PC-9 (cell line): ENCODE data around the gene ANKUB1. TPM values are rescaled to one million over a fixed set of nuclear protein-coding genes. Genes with fewer than 3 reads are reported as not detected.

Experiments used
- BruUV-seq: library from RNA; stranded (reverse); fragments of 400-500 nt; replicated peaks from 2 replicates; lab custom pipeline; 2021; lab: Mats Ljungman, UMichigan
- CTCF ChIA-PET: fragments of 300-600 bp; sonication (Branson Sonifier 250); formaldehyde crosslinking; loops from one replicate; lab custom pipeline; 2022; ENCODE audit warnings: antibody characterized with exemption; lab: Charles Lee
- POLR2A ChIA-PET: fragments of 300-600 bp; sonication (Branson Sonifier 250); formaldehyde crosslinking; loops from one replicate; lab custom pipeline; 2022; ENCODE audit warnings: antibody characterized with exemption; ENCODE audit not compliant: unreplicated experiment; lab: Charles Lee
- DNase-seq, 2 experiments: peaks; one replicate each; pipeline versions ENCODE4 v3.0.0 to v3.0.0-alpha.2; 2015 to 2022; ENCODE audit warnings: mixed read lengths in 1 of 2
- H2AFZ ChIP-seq: fragments of 200-600 bp; sonication (generic); 2 replicates; pipeline ENCODE4 v1.8.1; 2017; ENCODE audit warnings: antibody characterized with exemption
- H3F3A ChIP-seq: fragments of 200-600 bp; sonication (generic); 2 replicates; pipeline ENCODE4 v1.8.1; 2017; ENCODE audit warnings: antibody characterized with exemption, mild to moderate bottlenecking, low read depth; ENCODE audit not compliant: insufficient read depth
- H3K27ac ChIP-seq: fragments of 200-600 bp; sonication (generic); 2 replicates; pipeline ENCODE4 v1.6.1; 2016; ENCODE audit warnings: mixed run types
- H3K27me3 ChIP-seq: fragments of 200-600 bp; sonication (generic); 2 replicates; pipeline ENCODE4 v1.6.1; 2016; ENCODE audit warnings: low read depth, mixed run types; ENCODE audit not compliant: insufficient read depth
- H3K36me3 ChIP-seq: fragments of 200-600 bp; sonication (generic); 2 replicates; pipeline ENCODE4 v1.6.1; 2016; ENCODE audit warnings: low read depth, mixed run types
- H3K4me1 ChIP-seq: fragments of 200-600 bp; sonication (generic); replicated peaks from 2 replicates; pipeline ENCODE4 v1.6.1; 2016; ENCODE audit warnings: mixed run types; ENCODE audit not compliant: insufficient read depth
- H3K4me2 ChIP-seq: fragments of 200-600 bp; sonication (generic); 2 replicates; pipeline ENCODE4 v1.6.1; 2017; ENCODE audit warnings: mixed run types
- H3K4me3 ChIP-seq: fragments of 200-600 bp; sonication (generic); 2 replicates; pipeline ENCODE4 v1.6.1; 2016; ENCODE audit warnings: mixed run types
- H3K79me2 ChIP-seq: fragments of 200-600 bp; sonication (generic); 2 replicates; pipeline ENCODE4 v1.6.1; 2017; ENCODE audit warnings: low read depth, mixed run types
- H3K9me2 ChIP-seq: fragments of 200-600 bp; sonication (generic); 2 replicates; pipeline ENCODE4 v1.8.1; 2017; ENCODE audit warnings: mild to moderate bottlenecking; ENCODE audit not compliant: insufficient read depth
- H3K9me3 ChIP-seq: fragments of 200-600 bp; sonication (generic); 2 replicates; pipeline ENCODE4 v1.8.1; 2016; ENCODE audit warnings: low read depth; ENCODE audit not compliant: insufficient read depth
- H4K20me1 ChIP-seq: fragments of 200-600 bp; sonication (generic); 2 replicates; pipeline ENCODE4 v1.8.1; 2017; ENCODE audit not compliant: insufficient read depth
- CTCF ChIP-seq: fragments of 200-600 bp; sonication (generic); conservative IDR thresholded peaks from 2 replicates; pipeline ENCODE4 v1.6.1; 2017; ENCODE audit warnings: mixed run types, antibody characterized with exemption, mild to moderate bottlenecking, moderate library complexity
- EZH2 ChIP-seq: fragments of 200-600 bp; sonication (generic); IDR thresholded peaks from 2 replicates; pipeline ENCODE4 v1.8.0; 2017; ENCODE audit warnings: antibody characterized with exemption, low read depth
- intact Hi-C: fragments of 100-400 bp; cut with micrococcal nuclease; formaldehyde crosslinking; loops from one replicate; pipeline ENCODE4 v1.10.0; 2022; ENCODE audit not compliant: unreplicated experiment
- total RNA-seq: library from RNA; stranded (reverse); gene quantifications from 2 replicates; pipeline ENCODE4 v1.2.3, GENCODE V29; 2021

The ANKUB1 gene
- total RNA-seq, 1 experiment from 2014 or later: not detected

GRCh38 chr3:149752788-149753136 lies 39.6 kb downstream of the ANKUB1 start:
- H3K36me3 ChIP-seq: 0 out of 2 replicates have a peak, but pooled peaks cover 6% of the 10 kb centered on the region
- no peaks in the 10 kb centered on the region for H3K9me2 ChIP-seq
- ChIA-PET CTCF (interaction anchor here (0.6 to 1.8 kb wide), 3 partner anchors 55 to 222 kb away, joined by 3 to 7 read pairs (median 5); no protein-coding TSS in a partner anchor), POLR2A (interaction anchor here (0.5 kb wide), 1 partner anchor 160 kb away, joined by 4 read pairs; no protein-coding TSS in a partner anchor)
- H3K4me1 ChIP-seq: peaks cover 17% of the 10 kb centered on the region
- no peak for TF ChIP-seq EZH2
- 0 out of 2 replicates have a peak, but pooled peaks have one; percentile 19 for TF ChIP-seq CTCF
- H3K27ac ChIP-seq: peak overlapping the region; percentile 51
- no peak for DNase-seq
- no peaks in the 10 kb centered on the region for H4K20me1 ChIP-seq
- BruUV-seq: no TSS peak
- intact Hi-C loops: loop anchor here (1.0 to 5.0 kb wide), 5 partner anchors 16 to 240 kb away; partner anchors contain the start of genes RNF13 and WWTR1
- H3K27me3 ChIP-seq: no peaks in the 10 kb centered on the region
- H3F3A ChIP-seq: peaks cover 6% of the 10 kb centered on the region; the same call in 1 of the 2 replicates
- H3K4me3 ChIP-seq: peak overlapping the region; percentile 88
- peak overlapping the region; percentile 96 for H2AFZ ChIP-seq
- H3K79me2 ChIP-seq: peaks cover 24% of the 10 kb centered on the region
- peak overlapping the region; percentile 97 for H3K4me2 ChIP-seq
- no peaks in the 10 kb centered on the region for H3K9me3 ChIP-seq

GRCh38 chr3:149752051-149752787 lies 40.1 kb downstream of the ANKUB1 start, which contains the start of gene COMMD2:
TSS of gene COMMD2 (minus strand) at chr3:149752489. CDS start at chr3:149752444, 45 bp downstream.
- peaks cover 17% of the 10 kb centered on the region for H3K4me1 ChIP-seq
- H3K4me3 ChIP-seq: peak within 1 kb of the TSS; percentile 88
- POLR2A ChIA-PET: interaction anchor here (0.6 to 0.7 kb wide), 3 partner anchors 14 to 156 kb away, joined by 3 to 4 read pairs (median 3); partner anchors contain the start of gene WWTR1
- CTCF ChIA-PET: interaction anchor here (1.4 to 1.8 kb wide), 2 partner anchors 56 to 221 kb away, joined by 5 to 7 read pairs; no protein-coding TSS in a partner anchor
- H3K9me3 ChIP-seq: no peaks in the 10 kb centered on the region
- H3K79me2 ChIP-seq: peaks cover 24% of the 10 kb centered on the region
- H3K4me2 ChIP-seq: peak within 1 kb of the TSS; percentile 97
- TF ChIP-seq CTCF (peak; percentile 74), EZH2 (no peak)
- peak within 1 kb of the TSS; percentile 96 for H2AFZ ChIP-seq
- no peaks in the 10 kb centered on the region for H4K20me1 ChIP-seq
- H3K9me2 ChIP-seq: no peaks in the 10 kb centered on the region
- H3K27ac ChIP-seq: peak within 1 kb of the TSS; percentile 51
- peaks cover 6% of the 10 kb centered on the region; the same call in 1 of the 2 replicates for H3F3A ChIP-seq
- TSS peak; percentile 64 for BruUV-seq
- 0 out of 2 replicates have a peak, but pooled peaks cover 8% of the 10 kb centered on the region for H3K36me3 ChIP-seq
- DNase-seq: peak; percentile 79 to 84
- intact Hi-C loops: loop anchor here (1.0 to 5.0 kb wide), 5 partner anchors 16 to 240 kb away; partner anchors contain the start of genes RNF13 and WWTR1
- no peaks in the 10 kb centered on the region for H3K27me3 ChIP-seq

- POLR2A ChIA-PET: interaction anchor here (0.7 kb wide), 1 partner anchor 15 kb away, joined by 4 read pairs; no protein-coding TSS in a partner anchor
- Histone ChIP-seq H3K4me3 (peak overlapping the region; percentile 88), H3K4me2 (peak overlapping the region; percentile 97), H3K4me1 (peaks cover 17% of the 10 kb centered on the region), H2AFZ (peak overlapping the region; percentile 96), H3K79me2 (peaks cover 24% of the 10 kb centered on the region), H3K9me3 (no peaks in the 10 kb centered on the region), H3K36me3 (0 out of 2 replicates have a peak, but pooled peaks cover 14% of the 10 kb centered on the region), H3K27me3 (no peaks in the 10 kb centered on the region), H4K20me1 (no peaks in the 10 kb centered on the region), H3K9me2 (no peaks in the 10 kb centered on the region), H3K27ac (peak overlapping the region; percentile 51; the same call in 1 of the 2 replicates), H3F3A (peaks cover 6% of the 10 kb centered on the region; the same call in 1 of the 2 replicates)
- BruUV-seq: no TSS peak
- TF ChIP-seq EZH2 (no peak), CTCF (no peak)
- CTCF ChIA-PET: interaction anchor here (0.6 to 1.4 kb wide), 3 partner anchors 149 to 244 kb away, joined by 5 to 7 read pairs (median 7); no protein-coding TSS in a partner anchor
- intact Hi-C loops: loop anchor here (5.0 kb wide), 2 partner anchors 61 to 239 kb away; partner anchors contain the start of gene RNF13
- DNase-seq: no peak
Observed at GRCh38 chr3:149751551-149751950, 40.8 kb downstream of the ANKUB1 start.
